Right lobe of liver (tissue), 6 donors: ENCODE measurements around the gene TBXA2R. TPM values are rescaled to one million over a fixed set of nuclear protein-coding genes. Genes with fewer than 3 reads are reported as not detected.
"Not testable (repeated sequence)": the region's sequence is repeated elsewhere in the genome, so short reads cannot be mapped to it uniquely, and the experiment has no call there.

Experiments
- ATAC-seq, 4 donors: fragments of 200-7000 bp; cut with Tn5 transposase; one replicate each; pipeline ENCODE4 v1.9.1; 2020; ENCODE audit warnings: mild to moderate bottlenecking in 4 of 4, moderate library complexity in 4 of 4
- DNase-seq, 3 donors: peaks; one replicate each; pipeline ENCODE4 v3.0.0-alpha.2; 2020
- H3K27ac ChIP-seq, 3 donors: fragments of 200-600 bp; one replicate each; pipeline ENCODE4 v1.8.0; 2022
- H3K27me3 ChIP-seq, 2 donors: fragments of 200-600 bp; one replicate each; pipeline ENCODE4 v1.8.0; 2022
- H3K36me3 ChIP-seq, 4 donors: fragments of 200-600 bp; sonication (generic) in 1 of 4; one replicate each; pipeline versions ENCODE4 v1.5.1 to v1.8.0; 2017 to 2022; ENCODE audit warnings: control low read depth in 1 of 4
- H3K4me1 ChIP-seq, 4 donors: fragments of 200-600 bp; sonication (generic) in 1 of 4; one replicate each; pipeline versions ENCODE4 v1.5.1 to v1.8.0; 2017 to 2022; ENCODE audit warnings: control low read depth in 1 of 4
- H3K4me3 ChIP-seq, 3 donors: fragments of 200-600 bp; one replicate each; pipeline ENCODE4 v1.8.0; 2022
- H3K9me3 ChIP-seq, 4 donors: fragments of 200-600 bp; sonication (generic) in 1 of 4; one replicate each; pipeline versions ENCODE4 v1.5.1 to v1.8.0; 2017 to 2022; ENCODE audit warnings: control low read depth in 1 of 4
- POLR2A ChIP-seq: fragments of 450-650 bp; IDR thresholded peaks from one replicate; pipeline ENCODE4 v1.6.1; 2017; ENCODE audit warnings: antibody characterized with exemption, mild to moderate bottlenecking
- WGBS: methylation state at CpG from one replicate; pipeline ENCODE4 v1.1.6; 2018; ENCODE audit warnings: low coverage, low lambda C conversion rate; ENCODE audit not compliant: insufficient coverage; ENCODE audit errors: missing lambda C conversion rate; 5-methylcytosine and 5-hydroxymethylcytosine counted together
- intact Hi-C, 2 donors: fragments of 100-400 bp; cut with DNase I; formaldehyde crosslinking; loops; one replicate each; pipeline versions ENCODE4 v1.11.2 to v1.14.1; 2022
- total RNA-seq, 6 experiments: library from RNA; depleted of rRNA in 2 of 6; stranded (reverse); fragments of >200 nt in 2 of 6; fragmentation: NEBNext Ultra II Directional in 3 of 6; extraction: Animal tissue kit (Norgen Biotek cat#: 25700) in 3 of 6; gene quantifications; one replicate each; pipeline versions ENCODE4 v1.1.0 to v1.2.4, GENCODE V29; 2016 to 2023
- TF ChIP-seq, protein P1 (sequence below), 4 donors: fragments of 200-600 bp in 3 of 4; fragments of 450-650 bp in 1 of 4; IDR thresholded peaks; one replicate each; pipeline versions ENCODE4 v1.5.1 to v1.8.0; 2016 to 2022; ENCODE audit warnings: antibody characterized with exemption in 4 of 4, mild to moderate bottlenecking in 2 of 4
- donor health status: DM: no; HTN: yes; CAD: no.
- donor health status: DM: no; HTN: no; CAD: no.
- donor health status: DM: no; HTN: no; CAD: no.
- donor health status: DM: no; HTN: yes; CAD: no.
- donor health status: DM: no; HTN: yes; CAD: no.

The TBXA2R gene
- total RNA-seq, 6 experiments from 2014 or later, result 2.8 to 10.4 (median 4.7) TPM

DNA sequence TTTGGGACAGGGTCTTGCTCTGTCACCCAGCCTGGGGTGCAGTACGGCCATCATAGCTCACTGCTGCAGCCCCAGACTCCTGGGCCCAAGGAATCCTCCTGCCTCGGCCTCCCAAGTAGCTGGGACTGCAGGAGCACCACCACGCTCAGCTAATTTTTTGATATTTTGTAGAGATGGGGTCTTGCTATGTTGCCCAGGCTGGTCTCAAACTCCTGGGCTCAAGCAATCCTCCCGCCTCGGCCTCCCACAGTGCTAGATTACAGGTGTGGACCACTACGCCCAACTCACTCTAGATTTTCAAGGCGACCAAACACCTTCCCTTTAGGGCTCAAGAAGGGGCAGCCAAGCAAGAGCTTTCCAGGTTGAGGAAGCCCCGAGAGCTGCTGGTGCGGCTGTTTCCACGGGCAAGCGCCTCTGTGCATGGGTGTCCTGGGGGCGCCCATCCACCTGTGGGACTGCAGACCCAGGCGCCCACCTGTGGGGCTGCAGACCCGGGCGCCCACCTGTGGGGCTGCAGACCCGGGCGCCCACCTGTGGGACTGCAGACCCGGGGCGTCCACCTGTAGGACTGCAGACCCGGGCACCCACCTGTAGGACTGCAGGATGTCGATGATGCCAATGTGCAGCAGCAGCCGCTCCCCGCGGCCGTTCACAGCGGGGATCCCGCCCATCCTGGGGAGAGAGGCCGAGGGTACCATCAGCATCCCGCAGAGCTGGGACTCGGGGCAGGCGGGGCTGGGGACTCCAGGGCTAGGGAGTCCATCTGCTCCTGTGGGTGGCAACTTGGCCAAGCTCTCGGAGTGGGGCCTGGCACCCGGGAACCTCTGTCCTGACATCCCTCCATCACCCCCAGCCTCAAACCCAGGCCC lies 41.6 kb upstream of the TBXA2R start:
- H3K4me1 ChIP-seq, result peaks cover 0 to 12% (median 5%) of the 10 kb centered on the region in 4 donors
- no peaks in the 10 kb centered on the region for H3K27me3 ChIP-seq
- no peaks in the 10 kb centered on the region for H3K36me3 ChIP-seq
- ATAC-seq (no peak), DNase-seq (no peak)
- H3K27ac ChIP-seq, result no peak overlapping the region
- TF ChIP-seq POLR2A, result no peak
- TF ChIP-seq, protein P1, sequence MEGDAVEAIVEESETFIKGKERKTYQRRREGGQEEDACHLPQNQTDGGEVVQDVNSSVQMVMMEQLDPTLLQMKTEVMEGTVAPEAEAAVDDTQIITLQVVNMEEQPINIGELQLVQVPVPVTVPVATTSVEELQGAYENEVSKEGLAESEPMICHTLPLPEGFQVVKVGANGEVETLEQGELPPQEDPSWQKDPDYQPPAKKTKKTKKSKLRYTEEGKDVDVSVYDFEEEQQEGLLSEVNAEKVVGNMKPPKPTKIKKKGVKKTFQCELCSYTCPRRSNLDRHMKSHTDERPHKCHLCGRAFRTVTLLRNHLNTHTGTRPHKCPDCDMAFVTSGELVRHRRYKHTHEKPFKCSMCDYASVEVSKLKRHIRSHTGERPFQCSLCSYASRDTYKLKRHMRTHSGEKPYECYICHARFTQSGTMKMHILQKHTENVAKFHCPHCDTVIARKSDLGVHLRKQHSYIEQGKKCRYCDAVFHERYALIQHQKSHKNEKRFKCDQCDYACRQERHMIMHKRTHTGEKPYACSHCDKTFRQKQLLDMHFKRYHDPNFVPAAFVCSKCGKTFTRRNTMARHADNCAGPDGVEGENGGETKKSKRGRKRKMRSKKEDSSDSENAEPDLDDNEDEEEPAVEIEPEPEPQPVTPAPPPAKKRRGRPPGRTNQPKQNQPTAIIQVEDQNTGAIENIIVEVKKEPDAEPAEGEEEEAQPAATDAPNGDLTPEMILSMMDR (IDR thresholded peaks at IDR 0.05), result no peak
- intact Hi-C loops, result no loop called here
- H3K4me3 ChIP-seq, result no peak overlapping the region
- WGBS, result 88% methylated on average over 7 of the region's 33 CpGs
- no peaks in the 10 kb centered on the region for H3K9me3 ChIP-seq

DNA sequence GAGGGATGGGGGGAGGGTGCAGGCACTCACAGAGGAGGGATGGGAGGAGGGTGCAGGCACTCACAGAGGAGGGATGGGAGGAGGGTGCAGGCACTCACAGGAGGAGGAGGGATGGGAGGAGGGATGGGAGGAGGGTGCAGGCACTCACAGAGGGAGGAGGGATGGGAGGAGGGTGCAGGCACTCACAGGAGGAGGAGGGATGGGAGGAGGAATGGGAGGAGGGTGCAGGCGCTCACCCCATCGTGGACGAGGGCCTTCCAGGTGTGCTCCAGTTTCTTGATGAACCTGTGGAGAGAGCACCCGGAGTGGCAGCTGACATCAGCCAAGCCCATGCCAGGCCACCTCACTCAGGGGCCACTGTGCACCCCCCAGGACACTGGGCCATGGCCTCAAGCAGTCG lies 40.4 kb upstream of the TBXA2R start:
- H3K27me3 ChIP-seq, H3K9me3 ChIP-seq, H3K36me3 ChIP-seq, H3K4me3 ChIP-seq, intact Hi-C loops, ATAC-seq, H3K27ac ChIP-seq, DNase-seq: not testable (repeated sequence)
- WGBS, result no CpG with 5 or more reads among the region's 5 CpGs
- H3K4me1 ChIP-seq, result peaks cover 0 to 12% (median 5%) of the 10 kb centered on the region in 4 donors

DNA sequence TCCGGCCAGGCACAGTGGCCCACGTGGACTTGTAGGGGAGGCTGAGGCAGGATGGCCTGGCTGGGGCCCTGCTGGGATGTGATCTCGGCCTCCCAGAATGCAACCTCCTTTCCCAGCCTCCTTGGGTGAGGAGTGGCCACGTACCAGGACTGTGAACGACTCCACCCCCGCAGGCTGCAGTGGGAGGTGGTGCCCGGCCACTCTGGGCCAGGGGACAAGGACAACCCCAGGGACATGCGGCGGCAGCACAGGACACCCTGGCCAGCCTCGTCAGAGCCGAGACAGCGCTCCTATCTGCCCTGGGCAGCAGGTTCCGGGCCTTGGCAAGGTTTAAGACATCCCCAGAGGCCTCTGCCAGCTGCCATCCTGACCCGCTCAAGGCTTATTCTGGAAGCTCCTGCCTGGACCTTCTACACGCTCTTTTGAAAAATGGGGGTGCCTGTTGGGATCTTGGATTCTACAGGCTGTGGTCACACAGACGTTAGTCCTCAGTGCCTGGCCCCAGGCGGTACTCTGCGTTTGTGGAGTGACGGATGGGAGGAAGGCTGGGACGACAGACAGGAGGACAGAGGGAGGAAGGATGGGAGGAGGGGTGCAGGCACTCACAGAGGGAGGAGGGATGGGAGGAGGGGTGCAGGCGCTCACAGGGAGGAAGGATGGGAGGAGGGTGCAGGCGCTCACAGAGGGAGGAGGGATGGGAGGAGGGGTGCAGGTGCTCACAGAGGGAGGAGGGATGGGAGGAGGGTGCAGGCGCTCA lies 39.8 kb upstream of the TBXA2R start:
- ATAC-seq (no peak), DNase-seq (no peak)
- intact Hi-C loops, result no loop called here
- Histone ChIP-seq H3K27ac (no peak overlapping the region), H3K4me3 (no peak overlapping the region), H3K9me3 (no peaks in the 10 kb centered on the region), H3K27me3 (no peaks in the 10 kb centered on the region), H3K36me3 (no peaks in the 10 kb centered on the region), H3K4me1 (peaks cover 0 to 12% (median 5%) of the 10 kb centered on the region in 4 donors)
- TF ChIP-seq, protein P1 (IDR thresholded peaks at IDR 0.05), result no peak
- TF ChIP-seq POLR2A, result no peak
- 86% methylated on average over 9 of the region's 23 CpGs for WGBS

DNA sequence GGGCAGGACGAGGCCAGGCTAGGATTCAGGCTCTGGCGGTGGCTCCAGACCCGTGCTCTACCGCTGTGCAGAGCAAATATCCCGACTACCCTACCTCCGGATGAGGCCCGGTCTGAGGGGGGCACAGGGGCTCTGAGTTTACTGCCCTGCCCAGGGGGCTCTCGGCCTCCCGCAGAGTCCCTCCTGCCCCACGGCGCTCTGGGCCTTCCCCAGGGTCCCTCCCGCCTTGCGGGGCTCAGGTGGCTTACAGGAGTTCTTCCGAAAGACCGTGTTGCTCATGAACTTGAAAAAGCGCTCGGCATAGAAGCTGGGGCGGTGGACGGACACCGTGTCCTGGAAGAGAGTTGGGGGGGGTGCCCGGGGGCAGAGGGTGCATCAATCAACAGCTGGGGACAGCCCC lies 39.1 kb upstream of the TBXA2R start:
- WGBS, result 97% methylated on average over 6 of the region's 21 CpGs
- H3K36me3 ChIP-seq, result no peaks in the 10 kb centered on the region

More for the DNA sequence above, 39.1 kb upstream of the TBXA2R start:
- Histone ChIP-seq H3K4me3 (no peak overlapping the region), H3K9me3 (no peaks in the 10 kb centered on the region), H3K27me3 (no peaks in the 10 kb centered on the region), H3K4me1 (peaks cover 0 to 12% (median 5%) of the 10 kb centered on the region in 4 donors), H3K27ac (no peak overlapping the region)
- no peak for TF ChIP-seq POLR2A
- TF ChIP-seq, protein P1 (IDR thresholded peaks at IDR 0.05), result no peak
- ATAC-seq, result no peak
- intact Hi-C loops, result no loop called here
- DNase-seq, result no peak
